Fibroblast of lung (primary cell): ENCODE results near the gene GPC6.

Source experiments
- EZH2 ChIP-seq: IDR thresholded peaks from 2 replicates; pipeline ENCODE4 v1.5.1; 2012; ENCODE audit warnings: low read length, control low read depth, mild to moderate bottlenecking; ENCODE audit errors: missing control alignments
- TF ChIP-seq, protein P1 (sequence below), 2 donors: IDR thresholded peaks in 1 of 2; conservative IDR thresholded peaks in 1 of 2; 1 replicate in 1 of 2; 2 replicates in 1 of 2; pipeline ENCODE4 v1.5.1; 2011 to 2012; ENCODE audit warnings: low read length in 2 of 2, control low read depth in 1 of 2, inconsistent platforms in 1 of 2, low read depth in 1 of 2, mild to moderate bottlenecking in 1 of 2

DNA sequence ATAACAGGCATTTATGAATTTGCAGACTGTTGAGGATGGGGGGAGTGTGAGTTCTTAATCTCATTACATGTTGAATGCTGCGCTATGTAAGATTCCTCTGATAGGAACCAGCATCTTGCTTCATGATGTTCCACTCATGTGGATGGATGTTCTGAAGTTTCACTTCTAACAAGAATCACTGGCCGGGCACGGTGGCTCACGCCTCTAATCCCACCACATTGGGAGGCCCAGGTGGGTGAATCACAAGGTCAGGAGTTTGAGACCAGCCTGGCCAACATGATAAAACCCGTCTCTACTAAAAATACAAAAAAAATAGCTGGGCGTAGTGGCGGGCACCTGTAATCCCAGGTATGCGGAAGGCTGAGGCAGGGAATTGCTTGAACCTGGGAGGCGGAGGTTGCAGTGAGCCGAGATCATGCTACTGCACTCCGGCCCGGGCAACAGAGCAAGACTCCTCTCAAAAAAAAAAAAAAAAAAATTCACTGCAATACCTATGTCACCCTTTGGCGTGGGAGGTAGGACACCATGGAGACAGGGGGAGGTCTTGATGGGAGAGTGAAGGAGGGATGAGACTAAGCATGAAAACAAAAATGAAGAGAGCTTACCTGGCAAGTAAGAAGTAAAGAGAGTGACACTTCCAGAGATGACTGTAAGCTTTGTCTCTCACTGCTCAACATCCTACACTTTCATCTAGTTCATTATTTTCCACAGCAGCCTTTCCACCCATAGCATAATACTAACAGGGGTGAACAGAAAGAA is 1119.8 kb downstream of the GPC6 start:
- TF ChIP-seq, protein P1, sequence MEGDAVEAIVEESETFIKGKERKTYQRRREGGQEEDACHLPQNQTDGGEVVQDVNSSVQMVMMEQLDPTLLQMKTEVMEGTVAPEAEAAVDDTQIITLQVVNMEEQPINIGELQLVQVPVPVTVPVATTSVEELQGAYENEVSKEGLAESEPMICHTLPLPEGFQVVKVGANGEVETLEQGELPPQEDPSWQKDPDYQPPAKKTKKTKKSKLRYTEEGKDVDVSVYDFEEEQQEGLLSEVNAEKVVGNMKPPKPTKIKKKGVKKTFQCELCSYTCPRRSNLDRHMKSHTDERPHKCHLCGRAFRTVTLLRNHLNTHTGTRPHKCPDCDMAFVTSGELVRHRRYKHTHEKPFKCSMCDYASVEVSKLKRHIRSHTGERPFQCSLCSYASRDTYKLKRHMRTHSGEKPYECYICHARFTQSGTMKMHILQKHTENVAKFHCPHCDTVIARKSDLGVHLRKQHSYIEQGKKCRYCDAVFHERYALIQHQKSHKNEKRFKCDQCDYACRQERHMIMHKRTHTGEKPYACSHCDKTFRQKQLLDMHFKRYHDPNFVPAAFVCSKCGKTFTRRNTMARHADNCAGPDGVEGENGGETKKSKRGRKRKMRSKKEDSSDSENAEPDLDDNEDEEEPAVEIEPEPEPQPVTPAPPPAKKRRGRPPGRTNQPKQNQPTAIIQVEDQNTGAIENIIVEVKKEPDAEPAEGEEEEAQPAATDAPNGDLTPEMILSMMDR (conservative IDR thresholded peaks at IDR 0.05 in 1 of 2, IDR thresholded peaks at IDR 0.05 in 1 of 2; ENCODE audit: low read depth in 1 of 2, low read length in 2 of 2), result no peak
- TF ChIP-seq EZH2, result no peak
